Skeletal muscle tissue (tissue), 4 donors: ENCODE measurements around the gene SYNE1. TPM values are rescaled to one million over a fixed set of nuclear protein-coding genes. Genes with fewer than 3 reads are reported as not detected.
A peak's percentile ranks its signal among the peaks of the same experiment; 100 is the strongest.

Experiments
- H3K27ac ChIP-seq: one replicate; pipeline ENCODE4 v1.7.0; 2013; ENCODE audit warnings: mild to moderate bottlenecking, low read depth, low read length, inconsistent platforms
- H3K27me3 ChIP-seq, 3 donors: one replicate each; pipeline ENCODE4 v1.7.0; 2013; ENCODE audit warnings: low read length in 3 of 3; ENCODE audit not compliant: control insufficient read depth in 3 of 3, insufficient read depth in 3 of 3
- H3K36me3 ChIP-seq, 3 donors: one replicate each; pipeline ENCODE4 v1.7.0; 2013; ENCODE audit warnings: low read length in 3 of 3; ENCODE audit not compliant: control insufficient read depth in 3 of 3, insufficient read depth in 3 of 3
- H3K4me1 ChIP-seq, 3 donors: one replicate each; pipeline ENCODE4 v1.7.0; 2013; ENCODE audit warnings: low read length in 3 of 3, mild to moderate bottlenecking in 3 of 3; ENCODE audit not compliant: control insufficient read depth in 3 of 3, insufficient read depth in 3 of 3
- H3K4me3 ChIP-seq, 3 donors: one replicate each; pipeline ENCODE4 v1.7.0; 2013; ENCODE audit warnings: low read length in 3 of 3
- H3K9ac ChIP-seq, 3 donors: one replicate each; pipeline ENCODE4 v1.7.0; 2013; ENCODE audit warnings: low read length in 3 of 3, mild to moderate bottlenecking in 3 of 3, moderate library complexity in 2 of 3, low read depth in 1 of 3
- H3K9me3 ChIP-seq, 3 donors: one replicate each; pipeline ENCODE4 v1.7.0; 2013; ENCODE audit warnings: low read length in 3 of 3; ENCODE audit not compliant: control insufficient read depth in 3 of 3
- total RNA-seq: library from RNA; depleted of rRNA; stranded (reverse); fragments of >200 nt; gene quantifications from one replicate; pipeline ENCODE4 v1.2.3, GENCODE V29; 2014
- donor health status: Osteomylitis.

The SYNE1 gene
- total RNA-seq, 1 donor from 2014 or later = 195 TPM

- Histone ChIP-seq H3K36me3 (peaks cover 11 to 43% (median 31%) of the 10 kb centered on the region in 3 donors), H3K9me3 (no peaks in the 10 kb centered on the region), H3K9ac (no peak overlapping the region), H3K4me1 (peaks cover 12 to 13% (median 12%) of the 10 kb centered on the region in 3 donors), H3K4me3 (no peak overlapping the region), H3K27ac (no peak overlapping the region), H3K27me3 (no peaks in the 10 kb centered on the region)
Observed at GRCh38 chr6:152372945-152373344, 264.2 kb downstream of the SYNE1 start.

GRCh38 chr6:152371775-152372174, 265.4 kb downstream of the SYNE1 start:
- Histone ChIP-seq H3K4me1 (peaks cover 12% of the 10 kb centered on the region in 3 donors), H3K9ac (no peak overlapping the region), H3K36me3 (peaks cover 17 to 47% (median 37%) of the 10 kb centered on the region in 3 donors), H3K4me3 (no peak overlapping the region), H3K27ac (no peak overlapping the region), H3K27me3 (no peaks in the 10 kb centered on the region), H3K9me3 (no peaks in the 10 kb centered on the region)

- Histone ChIP-seq H3K36me3 (peaks cover 13 to 49% (median 40%) of the 10 kb centered on the region in 3 donors), H3K4me3 (peak overlapping the region; percentile 53 to 64 (median 55)), H3K9me3 (no peaks in the 10 kb centered on the region), H3K4me1 (peaks cover 12% of the 10 kb centered on the region in 3 donors), H3K9ac (peak overlapping the region; percentile 45 to 78 (median 57)), H3K27ac (peak overlapping the region; percentile 69), H3K27me3 (no peaks in the 10 kb centered on the region)
Observed at GRCh38 chr6:152368751-152369624, 268.2 kb downstream of the SYNE1 start.

DNA sequence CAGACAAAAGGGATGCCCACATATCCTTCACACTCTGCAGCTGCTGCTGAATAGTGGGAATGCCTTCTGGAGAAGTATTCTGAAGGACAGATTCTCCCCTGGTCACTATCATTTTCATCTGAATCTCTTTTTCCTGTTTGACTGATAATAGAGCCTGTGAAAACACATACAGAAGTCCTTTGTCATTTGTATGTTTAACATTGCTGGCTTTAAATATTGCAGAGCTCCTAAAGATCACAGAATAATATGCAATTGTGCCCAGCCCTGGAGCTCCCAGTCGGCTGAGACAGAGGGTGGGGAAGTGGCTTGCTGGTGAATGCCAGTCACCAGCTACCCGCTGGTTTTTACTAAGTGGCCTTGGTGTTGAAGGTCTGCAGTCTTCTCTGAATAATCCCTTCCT, 272.3 kb downstream of the SYNE1 start:
- no peaks in the 10 kb centered on the region for H3K27me3 ChIP-seq
- no peak overlapping the region for H3K27ac ChIP-seq
- peaks cover 25 to 52% (median 37%) of the 10 kb centered on the region in 3 donors for H3K36me3 ChIP-seq
- H3K9ac ChIP-seq = no peak overlapping the region
- H3K4me1 ChIP-seq = peaks cover 12% of the 10 kb centered on the region in 3 donors
- no peaks in the 10 kb centered on the region for H3K9me3 ChIP-seq
- H3K4me3 ChIP-seq = no peak overlapping the region

DNA sequence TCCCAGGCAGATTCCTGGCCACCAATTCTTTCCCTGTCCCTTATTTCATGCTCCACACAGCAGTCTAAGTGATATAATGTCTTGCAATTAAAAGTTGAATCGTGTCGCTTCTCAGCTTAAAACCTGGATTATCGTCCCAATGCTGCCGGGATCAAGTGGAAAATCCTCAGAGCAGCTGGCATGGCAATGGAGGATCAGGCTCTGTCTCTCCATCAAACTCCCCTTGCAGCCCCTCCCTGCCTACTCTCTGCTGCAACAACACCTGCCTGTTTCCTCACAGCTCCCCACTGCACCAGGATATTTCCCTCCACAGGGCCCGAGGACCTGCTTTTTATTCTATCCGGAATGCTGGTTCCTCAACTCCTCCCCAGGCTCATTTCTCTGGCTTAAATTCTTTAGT, 277.1 kb downstream of the SYNE1 start:
- Histone ChIP-seq H3K4me1 (no peaks in the 10 kb centered on the region), H3K9ac (no peak overlapping the region), H3K27ac (no peak overlapping the region), H3K4me3 (no peak overlapping the region), H3K27me3 (no peaks in the 10 kb centered on the region), H3K36me3 (peaks cover 28 to 59% (median 53%) of the 10 kb centered on the region in 3 donors), H3K9me3 (no peaks in the 10 kb centered on the region)

GRCh38 chr6:152356662-152357061, 280.5 kb downstream of the SYNE1 start:
- Histone ChIP-seq H3K4me1 (peaks cover 4 to 6% (median 5%) of the 10 kb centered on the region in 3 donors), H3K27ac (no peak overlapping the region), H3K9ac (no peak overlapping the region), H3K4me3 (no peak overlapping the region), H3K27me3 (no peaks in the 10 kb centered on the region), H3K9me3 (no peaks in the 10 kb centered on the region), H3K36me3 (peaks cover 31 to 60% (median 59%) of the 10 kb centered on the region in 3 donors)

DNA sequence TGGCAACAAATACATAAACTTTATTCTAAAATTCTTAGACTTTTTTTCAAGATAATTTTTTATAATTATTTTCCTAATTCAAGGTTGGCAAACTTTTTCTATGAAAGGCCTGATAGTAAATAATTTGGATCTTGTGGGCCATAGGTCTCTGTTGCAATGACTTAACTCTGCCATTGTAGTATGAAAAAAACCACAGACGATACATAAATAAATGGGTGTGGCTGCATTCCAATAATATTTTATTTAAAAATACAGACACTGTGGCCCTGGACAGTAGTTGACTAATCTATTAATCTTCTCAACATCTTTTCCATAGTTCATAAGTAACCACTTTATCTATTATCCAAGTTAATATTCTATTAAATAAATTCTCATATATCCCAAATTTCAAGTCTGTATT, 281.1 kb downstream of the SYNE1 start:
- H3K9ac ChIP-seq = no peak overlapping the region
- H3K9me3 ChIP-seq = no peaks in the 10 kb centered on the region
- peaks cover 26 to 57% (median 56%) of the 10 kb centered on the region in 3 donors for H3K36me3 ChIP-seq
- peaks cover 6 to 10% (median 9%) of the 10 kb centered on the region in 3 donors for H3K4me1 ChIP-seq
- H3K27me3 ChIP-seq = no peaks in the 10 kb centered on the region
- H3K27ac ChIP-seq = no peak overlapping the region
- H3K4me3 ChIP-seq = no peak overlapping the region

GRCh38 chr6:152355166-152355565, 282.0 kb downstream of the SYNE1 start:
- Histone ChIP-seq H3K27ac (no peak overlapping the region), H3K36me3 (peaks cover 27 to 53% (median 51%) of the 10 kb centered on the region in 3 donors), H3K27me3 (no peaks in the 10 kb centered on the region), H3K4me1 (peaks cover 6 to 15% (median 15%) of the 10 kb centered on the region in 3 donors), H3K4me3 (no peak overlapping the region), H3K9ac (no peak overlapping the region), H3K9me3 (no peaks in the 10 kb centered on the region)

- H3K9ac ChIP-seq = no peak overlapping the region
- H3K36me3 ChIP-seq = peaks cover 25 to 51% (median 45%) of the 10 kb centered on the region in 3 donors
- no peaks in the 10 kb centered on the region for H3K27me3 ChIP-seq
- no peak overlapping the region for H3K4me3 ChIP-seq
- peaks cover 11 to 20% (median 19%) of the 10 kb centered on the region in 3 donors for H3K4me1 ChIP-seq
- no peak overlapping the region for H3K27ac ChIP-seq
- H3K9me3 ChIP-seq = no peaks in the 10 kb centered on the region
Observed at GRCh38 chr6:152353440-152353839, 283.7 kb downstream of the SYNE1 start.

- no peaks in the 10 kb centered on the region for H3K9me3 ChIP-seq
- no peak overlapping the region for H3K9ac ChIP-seq
- peaks cover 22 to 41% (median 34%) of the 10 kb centered on the region in 3 donors for H3K36me3 ChIP-seq
- no peak overlapping the region for H3K4me3 ChIP-seq
- H3K27ac ChIP-seq = peak overlapping the region; percentile 83
- H3K4me1 ChIP-seq = peaks cover 11 to 20% (median 19%) of the 10 kb centered on the region in 3 donors
- no peaks in the 10 kb centered on the region for H3K27me3 ChIP-seq
Observed at GRCh38 chr6:152351742-152352141, 285.4 kb downstream of the SYNE1 start.
